SK-N-SH (cell line): ENCODE results near the gene FBXO21. TPM values are rescaled to one million over a fixed set of nuclear protein-coding genes. Genes with fewer than 3 reads are reported as not detected.

ENCODE experiments used
- CTCF ChIA-PET: fragments of 300-600, 350-600 bp; formaldehyde crosslinking; extraction: SDS; loops from one replicate; lab custom pipeline; 2021; lab: Yijun Ruan, JAX
- POLR2A ChIA-PET: fragments of 350-600 bp; sonication (Branson Sonifier 250); formaldehyde crosslinking; extraction: SDS; loops from one replicate; lab custom pipeline; 2020; ENCODE audit warnings: antibody characterized with exemption, inconsistent platforms; lab: Yijun Ruan, JAX
- DNase-seq: peaks from one replicate; pipeline ENCODE4 v3.0.0; 2012
- H2AFZ ChIP-seq: fragments of 200-600 bp; sonication (generic); 2 replicates; pipeline ENCODE4 v1.8.1; 2016; ENCODE audit warnings: antibody characterized with exemption, mild to moderate bottlenecking, low read depth
- H3F3A ChIP-seq: fragments of 200-600 bp; sonication (generic); replicated peaks from 2 replicates; pipeline ENCODE3; 2016; ENCODE audit warnings: antibody characterized with exemption, mild to moderate bottlenecking; ENCODE audit not compliant: insufficient read depth
- H3K27ac ChIP-seq, 2 experiments: fragments of 200-500 bp in 1 of 2; fragments of 200-600 bp in 1 of 2; sonication (Bioruptor generic) in 1 of 2; sonication (generic), shearing (Covaris generic) in 1 of 2; 2 replicates each; pipeline versions ENCODE4 v1.5.1 to v1.6.1; 2014 to 2016; ENCODE audit warnings: low read depth in 2 of 2, inconsistent platforms in 1 of 2, low read length in 1 of 2, mild to moderate bottlenecking in 1 of 2, mixed read lengths in 1 of 2
- H3K27me3 ChIP-seq: fragments of 200-600 bp; sonication (generic), shearing (Covaris generic); 2 replicates; pipeline ENCODE4 v1.6.1; 2016; ENCODE audit warnings: mixed run types; ENCODE audit not compliant: insufficient read depth
- H3K36me3 ChIP-seq, 2 experiments: fragments of 200-500 bp in 1 of 2; fragments of 200-600 bp in 1 of 2; sonication (Bioruptor generic) in 1 of 2; sonication (generic) in 1 of 2; replicated peaks in 1 of 2; 2 replicates each; pipeline versions ENCODE3 to v1.5.1; 2014 to 2016; ENCODE audit warnings: low read length in 1 of 2, mild to moderate bottlenecking in 1 of 2; ENCODE audit not compliant: insufficient read depth in 2 of 2, control insufficient read depth in 1 of 2
- H3K4me1 ChIP-seq, 2 experiments: fragments of 200-500 bp in 1 of 2; fragments of 200-600 bp in 1 of 2; sonication (Bioruptor generic) in 1 of 2; sonication (generic), shearing (Covaris generic) in 1 of 2; 2 replicates each; pipeline versions ENCODE4 v1.5.1 to v1.6.1; 2014 to 2016; ENCODE audit warnings: low read depth in 1 of 2, low read length in 1 of 2, mixed run types in 1 of 2; ENCODE audit not compliant: insufficient read depth in 2 of 2, control insufficient read depth in 1 of 2
- H3K4me2 ChIP-seq: fragments of 200-600 bp; sonication (generic), shearing (Covaris generic); 2 replicates; pipeline ENCODE4 v1.6.1; 2017; ENCODE audit warnings: mixed run types
- H3K4me3 ChIP-seq, 2 experiments: fragments of 200-500 bp in 1 of 2; fragments of 200-600 bp in 1 of 2; sonication (Bioruptor generic) in 1 of 2; sonication (generic), shearing (Covaris generic) in 1 of 2; 2 replicates each; pipeline versions ENCODE4 v1.5.1 to v1.8.1; 2014 to 2016; ENCODE audit warnings: low read depth in 2 of 2, inconsistent platforms in 1 of 2, low read length in 1 of 2, mild to moderate bottlenecking in 1 of 2, mixed read lengths in 1 of 2, moderate library complexity in 1 of 2
- H3K79me2 ChIP-seq: fragments of 200-600 bp; sonication (generic); 2 replicates; pipeline ENCODE4 v1.8.1; 2017; ENCODE audit warnings: mild to moderate bottlenecking; ENCODE audit not compliant: insufficient read depth
- H3K9ac ChIP-seq: fragments of 200-600 bp; sonication (generic); 2 replicates; pipeline ENCODE4 v1.6.1; 2017; ENCODE audit warnings: mixed run types
- H3K9me2 ChIP-seq: fragments of 200-600 bp; sonication (generic); 2 replicates; pipeline ENCODE4 v1.6.1; 2017; ENCODE audit warnings: mixed run types
- H3K9me3 ChIP-seq: fragments of 200-600 bp; sonication (generic); 2 replicates; pipeline ENCODE4 v1.6.1; 2017; ENCODE audit warnings: mixed run types, mild to moderate bottlenecking, moderate library complexity
- H4K20me1 ChIP-seq: fragments of 200-600 bp; sonication (generic); 2 replicates; pipeline ENCODE4 v1.6.1; 2017; ENCODE audit warnings: mild to moderate bottlenecking, mixed run types; ENCODE audit not compliant: insufficient read depth
- CHD2 ChIP-seq: fragments of 150-350 bp; IDR thresholded peaks from 2 replicates; pipeline ENCODE4 v1.6.1; 2018; ENCODE audit warnings: low read length; ENCODE audit not compliant: partially characterized antibody
- EP300 ChIP-seq, 2 experiments: IDR thresholded peaks; 2 replicates each; pipeline versions ENCODE4 v1.4.0 to v1.6.1; 2012; ENCODE audit warnings: borderline replicate concordance in 1 of 2, low read depth in 1 of 2, low read length in 1 of 2
- EZH2phosphoT487 ChIP-seq: fragments of 200-600 bp; sonication (generic); IDR thresholded peaks from 2 replicates; pipeline ENCODE4 v1.6.1; 2017; ENCODE audit warnings: low read depth, mixed run types, mild to moderate bottlenecking, antibody characterized with exemption, moderate library complexity, borderline replicate concordance
- FOSL2 ChIP-seq: IDR thresholded peaks from 2 replicates; pipeline ENCODE4 v1.4.0; 2012; ENCODE audit warnings: low read depth, mild to moderate bottlenecking, moderate library complexity, borderline replicate concordance
- FOXM1 ChIP-seq: IDR thresholded peaks from 2 replicates; pipeline ENCODE4 v1.4.0; 2012; ENCODE audit warnings: low read depth, mild to moderate bottlenecking
- GABPA ChIP-seq: IDR thresholded peaks from 2 replicates; pipeline ENCODE4 v1.4.0; 2012; ENCODE audit warnings: low read depth, mild to moderate bottlenecking
- NRF1 ChIP-seq: IDR thresholded peaks from 2 replicates; pipeline ENCODE4 v1.6.1; 2012; ENCODE audit warnings: low read depth, mild to moderate bottlenecking, low read length
- POLR2AphosphoS5 ChIP-seq: IDR thresholded peaks from 2 replicates; pipeline ENCODE4 v1.6.1; 2012; ENCODE audit warnings: low read depth, low read length
- RCOR1 ChIP-seq: fragments of 150-350 bp; IDR thresholded peaks from 2 replicates; pipeline ENCODE4 v1.6.1; 2017; ENCODE audit warnings: antibody characterized with exemption, low read length
- RXRA ChIP-seq: IDR thresholded peaks from 2 replicates; pipeline ENCODE4 v1.4.0; 2012; ENCODE audit warnings: low read depth, mild to moderate bottlenecking, borderline replicate concordance
- SIN3A ChIP-seq: IDR thresholded peaks from 2 replicates; pipeline ENCODE4 v1.6.1; 2012; ENCODE audit warnings: low read depth, mild to moderate bottlenecking, low read length, moderate library complexity, borderline replicate concordance
- USF1 ChIP-seq: IDR thresholded peaks from 2 replicates; pipeline ENCODE4 v1.4.0; 2012; ENCODE audit warnings: low read depth, borderline replicate concordance
- ZBTB33 ChIP-seq: IDR thresholded peaks from 2 replicates; pipeline ENCODE4 v1.4.0; 2012; ENCODE audit warnings: low read depth, borderline replicate concordance
- WGBS: methylation state at CpG from one replicate; pipeline ENCODE4 v1.1.6; 2017; ENCODE audit warnings: low lambda C conversion rate; 5-methylcytosine and 5-hydroxymethylcytosine counted together
- polyA plus RNA-seq, 3 experiments: library from polyadenylated mRNA; depleted of rRNA; stranded (reverse); fragments of >200 nt; gene quantifications; 2 replicates each; pipeline ENCODE4 v1.2.3, GENCODE V29; 2012
- TF ChIP-seq, protein P1 (sequence below): fragments of 150-350 bp; IDR thresholded peaks from 2 replicates; pipeline ENCODE4 v1.6.1; 2017; ENCODE audit warnings: antibody characterized with exemption, low read length, low read depth, borderline replicate concordance
- TF ChIP-seq, protein P2 (sequence below): fragments of 150-350 bp; IDR thresholded peaks from 2 replicates; pipeline ENCODE4 v1.6.1; 2016; ENCODE audit warnings: mild to moderate bottlenecking, low read depth, low read length

Gene FBXO21
- polyA plus RNA-seq, 1 of the 3 experiments (the other 2 are of a cell fraction): 44.2 TPM

DNA sequence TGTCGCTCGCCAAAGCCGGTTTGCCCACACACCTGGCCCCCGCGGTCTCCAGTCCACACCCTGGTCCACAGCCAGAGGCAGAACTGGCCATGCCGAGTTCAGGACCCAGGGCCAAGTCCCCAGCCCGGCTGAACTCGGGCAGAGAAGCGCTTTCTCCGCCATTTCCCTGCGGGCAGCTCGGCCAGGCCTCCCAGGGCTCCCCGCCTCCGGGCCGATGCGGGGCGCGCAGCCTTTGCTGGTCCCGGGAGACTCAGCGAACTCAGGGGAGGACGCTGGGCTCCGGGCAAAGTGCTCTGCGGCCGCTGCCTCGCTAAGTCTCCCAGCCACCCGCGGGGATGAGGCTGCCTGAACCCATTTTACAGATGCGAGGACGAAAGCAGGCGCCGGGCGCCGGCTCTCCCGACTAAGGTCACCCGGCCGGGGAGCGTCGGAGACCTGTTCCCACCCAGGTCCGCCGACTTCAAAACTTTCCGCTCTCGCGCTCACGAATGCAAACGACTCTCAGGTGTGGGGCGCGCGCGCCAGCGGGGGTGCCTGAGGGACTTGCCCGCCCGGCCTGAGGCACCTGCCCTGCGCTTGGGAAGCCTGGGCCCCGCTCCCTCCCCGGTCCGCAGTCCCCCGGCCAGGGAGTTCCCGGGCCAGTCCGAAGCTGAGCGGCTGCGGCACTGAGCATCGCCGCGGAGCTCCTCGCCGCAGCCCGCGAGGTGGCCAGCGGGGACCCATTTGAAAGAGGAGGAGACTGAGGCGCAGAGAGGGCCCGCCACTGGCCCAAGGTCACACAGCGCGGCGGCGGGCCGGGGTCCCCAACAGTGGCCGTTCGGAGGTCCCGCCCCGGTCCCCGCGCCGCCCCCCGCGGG is 91.7 kb downstream of the FBXO21 start:
- peak overlapping the region; percentile 74; the same call in 1 of the 2 replicates for H2AFZ ChIP-seq

GRCh38 chr12:117098024-117098360 is 92.3 kb downstream of the FBXO21 start:
- H3K4me2 ChIP-seq: no peak overlapping the region
- H3K27ac ChIP-seq: no peak overlapping the region
- no peak overlapping the region for H3K9ac ChIP-seq
- WGBS: 25% methylated on average over 3 of the region's 3 CpGs
- H2AFZ ChIP-seq: no peak overlapping the region
- H3K4me3 ChIP-seq: no peak overlapping the region
- no peak for DNase-seq
- no peaks in the 10 kb centered on the region for H3F3A ChIP-seq
- H3K79me2 ChIP-seq: no peaks in the 10 kb centered on the region
- no peaks in the 10 kb centered on the region for H3K9me3 ChIP-seq
- H3K9me2 ChIP-seq: no peaks in the 10 kb centered on the region
- H3K27me3 ChIP-seq: peaks cover 59% of the 10 kb centered on the region
- H3K4me1 ChIP-seq: peaks cover 5 to 10% of the 10 kb centered on the region in 2 experiments; a peak in 2 of 4 replicates
- ChIA-PET POLR2A (no interaction called here), CTCF (interaction anchor here (0.9 to 3.1 kb wide), 8 partner anchors 9 to 389 kb away, joined by 3 to 13 read pairs (median 3); no protein-coding TSS in a partner anchor)
- TF ChIP-seq EZH2phosphoT487 (no peak), NRF1 (no peak), ZBTB33 (no peak), SIN3A (no peak), POLR2AphosphoS5 (no peak), RCOR1 (no peak), FOSL2 (no peak), FOXM1 (no peak), USF1 (no peak), EP300 (IDR thresholded peaks at IDR 0.05; ENCODE audit: borderline replicate concordance in 1 of 2, low read depth in 1 of 2, low read length in 1 of 2) (no peak), CHD2 (no peak)
- TF ChIP-seq, protein P1, sequence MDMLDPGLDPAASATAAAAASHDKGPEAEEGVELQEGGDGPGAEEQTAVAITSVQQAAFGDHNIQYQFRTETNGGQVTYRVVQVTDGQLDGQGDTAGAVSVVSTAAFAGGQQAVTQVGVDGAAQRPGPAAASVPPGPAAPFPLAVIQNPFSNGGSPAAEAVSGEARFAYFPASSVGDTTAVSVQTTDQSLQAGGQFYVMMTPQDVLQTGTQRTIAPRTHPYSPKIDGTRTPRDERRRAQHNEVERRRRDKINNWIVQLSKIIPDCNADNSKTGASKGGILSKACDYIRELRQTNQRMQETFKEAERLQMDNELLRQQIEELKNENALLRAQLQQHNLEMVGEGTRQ: no peak
- TF ChIP-seq, protein P2, sequence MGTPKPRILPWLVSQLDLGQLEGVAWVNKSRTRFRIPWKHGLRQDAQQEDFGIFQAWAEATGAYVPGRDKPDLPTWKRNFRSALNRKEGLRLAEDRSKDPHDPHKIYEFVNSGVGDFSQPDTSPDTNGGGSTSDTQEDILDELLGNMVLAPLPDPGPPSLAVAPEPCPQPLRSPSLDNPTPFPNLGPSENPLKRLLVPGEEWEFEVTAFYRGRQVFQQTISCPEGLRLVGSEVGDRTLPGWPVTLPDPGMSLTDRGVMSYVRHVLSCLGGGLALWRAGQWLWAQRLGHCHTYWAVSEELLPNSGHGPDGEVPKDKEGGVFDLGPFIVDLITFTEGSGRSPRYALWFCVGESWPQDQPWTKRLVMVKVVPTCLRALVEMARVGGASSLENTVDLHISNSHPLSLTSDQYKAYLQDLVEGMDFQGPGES: no peak
- no peaks in the 10 kb centered on the region for H4K20me1 ChIP-seq
- no peaks in the 10 kb centered on the region for H3K36me3 ChIP-seq

More for the DNA sequence above, 91.7 kb downstream of the FBXO21 start:
- H3K36me3 ChIP-seq: no peaks in the 10 kb centered on the region
- ChIA-PET POLR2A (interaction anchor here (0.7 kb wide), 1 partner anchor 18 kb away, joined by 3 read pairs; no protein-coding TSS in a partner anchor), CTCF (interaction anchor here (0.7 to 3.1 kb wide), 9 partner anchors 9 to 390 kb away, joined by 3 to 13 read pairs (median 3); no protein-coding TSS in a partner anchor)
- H4K20me1 ChIP-seq: no peaks in the 10 kb centered on the region
- under 1% methylated on average over 37 of the region's 85 CpGs for WGBS
- H3K9me2 ChIP-seq: no peaks in the 10 kb centered on the region
- TF ChIP-seq GABPA (no peak), RXRA (no peak)
- peaks cover 59% of the 10 kb centered on the region for H3K27me3 ChIP-seq
- H3K9ac ChIP-seq: no peak overlapping the region
- H3K4me1 ChIP-seq: peaks cover 5 to 10% of the 10 kb centered on the region in 2 experiments; a peak in 2 of 4 replicates
- H3K4me2 ChIP-seq: peak overlapping the region; percentile 85
- H3K9me3 ChIP-seq: no peaks in the 10 kb centered on the region
- peak; percentile 67 for DNase-seq
- peak overlapping the region; percentile 54 to 57 for H3K4me3 ChIP-seq
- no peak overlapping the region for H3K27ac ChIP-seq
- no peaks in the 10 kb centered on the region for H3F3A ChIP-seq
- no peaks in the 10 kb centered on the region for H3K79me2 ChIP-seq
